HFFc6 (cell line): ENCODE measurements around the gene EDEM3. TPM values are rescaled to one million over a fixed set of nuclear protein-coding genes. Genes with fewer than 3 reads are reported as not detected.

Experiments
- DNase-seq: peaks from one replicate; pipeline ENCODE4 v3.0.0-alpha.2; 2018
- H3K27ac Mint-ChIP-seq: 2 replicates; pipeline ENCODE4 v1.8.0; 2020; ENCODE audit warnings: mild to moderate bottlenecking, mixed read lengths
- H3K27me3 Mint-ChIP-seq: 2 replicates; pipeline ENCODE4 v1.8.0; 2021; ENCODE audit warnings: mild to moderate bottlenecking, moderate library complexity, mixed read lengths; ENCODE audit not compliant: insufficient read depth
- H3K36me3 Mint-ChIP-seq: 2 replicates; pipeline ENCODE4 v1.8.0; 2021; ENCODE audit warnings: low read depth, mixed read lengths
- H3K4me1 Mint-ChIP-seq: 2 replicates; pipeline ENCODE4 v1.8.0; 2020; ENCODE audit warnings: low read depth, mixed read lengths
- H3K4me3 Mint-ChIP-seq: 2 replicates; pipeline ENCODE4 v1.8.0; 2020; ENCODE audit warnings: mild to moderate bottlenecking, moderate library complexity, mixed read lengths
- H3K9me3 Mint-ChIP-seq: 2 replicates; pipeline ENCODE4 v1.8.0; 2020; ENCODE audit warnings: mild to moderate bottlenecking, mixed read lengths
- total RNA-seq, 6 experiments: library from RNA; stranded (reverse); fragmentation: NEBNext Ultra II Directional; extraction: Animal tissue kit (Norgen Biotek cat#: 25700); gene quantifications; 2 replicates in 1 of 6; 3 replicates in 5 of 6; pipeline ENCODE4 v1.2.3, GENCODE V29; 2021
- TF ChIP-seq, protein P1 (sequence below): fragments of 200-600 bp; sonication (generic); IDR thresholded peaks from 2 replicates; pipeline ENCODE4 v1.5.0; 2021; ENCODE audit warnings: antibody characterized with exemption, mild to moderate bottlenecking

The EDEM3 gene
- total RNA-seq, 6 experiments from 2014 or later = 29.9 to 38.6 (median 32.3) TPM

DNA sequence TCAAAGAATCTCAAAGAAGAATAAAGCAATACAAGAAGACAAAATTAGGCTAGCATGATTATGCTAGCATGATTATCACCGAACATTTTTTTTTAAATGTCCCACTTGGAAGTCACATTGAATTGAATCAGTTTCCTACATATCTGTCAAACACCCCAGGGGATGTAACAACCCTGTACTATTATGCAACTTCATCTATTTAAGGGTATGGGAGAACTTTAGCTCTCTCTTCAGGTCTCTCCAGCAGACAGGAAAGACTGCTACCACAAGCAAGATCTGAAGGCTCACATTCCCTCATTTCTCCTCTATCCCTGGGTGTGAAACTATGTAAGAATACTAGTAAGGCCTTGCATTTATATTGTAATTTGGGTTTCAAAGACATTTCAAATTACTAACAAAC is 52.8 kb downstream of the EDEM3 start:
- no peak for DNase-seq
- Mint-ChIP-seq H3K27ac (no peak overlapping the region), H3K36me3 (peaks cover 11% of the 10 kb centered on the region), H3K27me3 (no peaks in the 10 kb centered on the region), H3K4me3 (no peak overlapping the region), H3K9me3 (no peaks in the 10 kb centered on the region), H3K4me1 (no peaks in the 10 kb centered on the region)
- TF ChIP-seq, protein P1, sequence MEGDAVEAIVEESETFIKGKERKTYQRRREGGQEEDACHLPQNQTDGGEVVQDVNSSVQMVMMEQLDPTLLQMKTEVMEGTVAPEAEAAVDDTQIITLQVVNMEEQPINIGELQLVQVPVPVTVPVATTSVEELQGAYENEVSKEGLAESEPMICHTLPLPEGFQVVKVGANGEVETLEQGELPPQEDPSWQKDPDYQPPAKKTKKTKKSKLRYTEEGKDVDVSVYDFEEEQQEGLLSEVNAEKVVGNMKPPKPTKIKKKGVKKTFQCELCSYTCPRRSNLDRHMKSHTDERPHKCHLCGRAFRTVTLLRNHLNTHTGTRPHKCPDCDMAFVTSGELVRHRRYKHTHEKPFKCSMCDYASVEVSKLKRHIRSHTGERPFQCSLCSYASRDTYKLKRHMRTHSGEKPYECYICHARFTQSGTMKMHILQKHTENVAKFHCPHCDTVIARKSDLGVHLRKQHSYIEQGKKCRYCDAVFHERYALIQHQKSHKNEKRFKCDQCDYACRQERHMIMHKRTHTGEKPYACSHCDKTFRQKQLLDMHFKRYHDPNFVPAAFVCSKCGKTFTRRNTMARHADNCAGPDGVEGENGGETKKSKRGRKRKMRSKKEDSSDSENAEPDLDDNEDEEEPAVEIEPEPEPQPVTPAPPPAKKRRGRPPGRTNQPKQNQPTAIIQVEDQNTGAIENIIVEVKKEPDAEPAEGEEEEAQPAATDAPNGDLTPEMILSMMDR = no peak

DNA sequence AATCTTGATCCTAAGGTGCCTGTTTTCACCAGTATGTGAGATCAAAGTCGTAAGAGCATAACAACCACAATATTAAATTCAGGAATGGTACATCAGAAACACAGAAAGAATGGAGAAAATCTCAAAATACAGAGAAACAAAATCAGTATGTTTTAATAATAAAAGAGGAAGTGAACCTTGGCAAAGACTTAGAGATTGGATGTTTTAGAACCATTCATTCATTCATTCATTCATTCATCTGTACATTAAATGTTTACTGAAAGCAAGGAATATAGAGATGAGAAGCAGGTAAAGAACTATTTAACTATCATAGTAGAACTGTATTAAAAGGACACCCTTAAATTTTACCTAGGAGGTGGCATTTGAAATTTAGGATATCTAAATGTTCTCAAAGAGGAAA is 55.7 kb downstream of the EDEM3 start:
- Mint-ChIP-seq H3K4me1 (peaks cover 10% of the 10 kb centered on the region), H3K27ac (no peak overlapping the region), H3K4me3 (no peak overlapping the region), H3K9me3 (no peaks in the 10 kb centered on the region), H3K27me3 (no peaks in the 10 kb centered on the region), H3K36me3 (peaks cover 5% of the 10 kb centered on the region)
- DNase-seq = no peak
- TF ChIP-seq, protein P1 = no peak

DNA sequence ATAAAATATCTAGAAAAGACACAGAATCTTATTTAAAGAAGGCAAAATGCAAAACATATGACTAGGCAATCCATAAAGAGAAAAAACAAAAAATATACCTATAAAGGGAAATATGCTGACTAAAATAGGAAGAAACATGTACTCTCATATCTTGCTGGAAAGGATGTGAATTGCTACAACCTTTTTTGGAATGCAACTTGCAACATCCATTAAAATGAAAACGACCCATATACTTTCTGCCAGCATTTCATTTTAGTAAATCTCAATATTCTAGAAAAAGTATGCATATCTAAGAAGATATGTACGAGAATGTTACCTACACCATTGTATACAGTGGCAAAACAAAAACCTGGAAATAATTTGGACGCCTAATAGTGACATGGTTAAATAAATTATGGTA is 56.6 kb downstream of the EDEM3 start:
- no peak overlapping the region for H3K27ac Mint-ChIP-seq
- TF ChIP-seq, protein P1 = no peak
- DNase-seq = no peak
- no peaks in the 10 kb centered on the region for H3K9me3 Mint-ChIP-seq
- no peak overlapping the region for H3K4me3 Mint-ChIP-seq
- no peaks in the 10 kb centered on the region for H3K27me3 Mint-ChIP-seq
- peaks cover 5% of the 10 kb centered on the region for H3K36me3 Mint-ChIP-seq
- peaks cover 10% of the 10 kb centered on the region for H3K4me1 Mint-ChIP-seq

DNA sequence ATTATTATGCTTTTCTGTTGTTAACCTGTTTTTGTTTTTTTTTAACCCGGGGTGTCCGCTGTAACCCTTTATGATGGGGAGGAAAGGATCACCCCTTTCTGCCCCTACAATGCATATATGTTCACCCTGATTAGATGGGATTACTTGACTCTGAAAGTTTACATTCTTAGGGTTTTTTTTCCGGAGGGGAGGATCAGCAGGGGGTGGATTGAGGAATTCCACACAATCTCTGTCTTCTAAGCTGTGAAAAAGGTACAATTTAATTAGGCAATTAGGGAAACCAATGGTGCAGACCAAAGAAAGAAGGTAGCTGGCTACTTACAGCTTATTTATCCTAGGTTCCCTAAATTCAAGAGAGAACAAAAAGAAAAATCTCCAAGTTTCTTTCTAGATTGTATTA is 58.3 kb downstream of the EDEM3 start:
- peaks cover 21% of the 10 kb centered on the region for H3K4me1 Mint-ChIP-seq
- no peaks in the 10 kb centered on the region for H3K36me3 Mint-ChIP-seq
- H3K27ac Mint-ChIP-seq = no peak overlapping the region

DNA sequence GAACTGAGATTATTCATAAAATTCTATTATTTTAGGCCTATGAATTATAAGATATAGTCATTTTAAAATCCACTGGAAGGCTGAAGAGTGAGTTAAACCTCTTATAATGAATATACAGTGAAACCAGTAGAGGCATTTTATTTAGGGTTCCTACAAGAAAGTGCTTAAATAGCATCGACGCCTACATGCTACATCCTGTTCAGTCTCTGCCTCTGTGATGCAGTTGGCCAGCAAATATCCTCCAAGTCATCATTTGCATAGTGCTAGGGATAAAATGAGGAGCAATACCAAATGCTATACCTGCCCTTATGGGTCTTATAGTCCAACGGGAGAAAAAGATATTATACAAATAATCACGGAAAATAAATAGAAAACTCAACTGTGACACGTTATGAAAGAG is 59.6 kb downstream of the EDEM3 start:
- no peak overlapping the region for H3K27ac Mint-ChIP-seq
- no peaks in the 10 kb centered on the region for H3K27me3 Mint-ChIP-seq
- no peak overlapping the region for H3K4me3 Mint-ChIP-seq
- H3K36me3 Mint-ChIP-seq = no peaks in the 10 kb centered on the region
- H3K4me1 Mint-ChIP-seq = peaks cover 22% of the 10 kb centered on the region
- H3K9me3 Mint-ChIP-seq = no peaks in the 10 kb centered on the region
- TF ChIP-seq, protein P1 = no peak
- DNase-seq = no peak

More for the DNA sequence above, 58.3 kb downstream of the EDEM3 start:
- DNase-seq = no peak
- Mint-ChIP-seq H3K4me3 (no peak overlapping the region), H3K9me3 (no peaks in the 10 kb centered on the region), H3K27me3 (no peaks in the 10 kb centered on the region)
- TF ChIP-seq, protein P1 = no peak

DNA sequence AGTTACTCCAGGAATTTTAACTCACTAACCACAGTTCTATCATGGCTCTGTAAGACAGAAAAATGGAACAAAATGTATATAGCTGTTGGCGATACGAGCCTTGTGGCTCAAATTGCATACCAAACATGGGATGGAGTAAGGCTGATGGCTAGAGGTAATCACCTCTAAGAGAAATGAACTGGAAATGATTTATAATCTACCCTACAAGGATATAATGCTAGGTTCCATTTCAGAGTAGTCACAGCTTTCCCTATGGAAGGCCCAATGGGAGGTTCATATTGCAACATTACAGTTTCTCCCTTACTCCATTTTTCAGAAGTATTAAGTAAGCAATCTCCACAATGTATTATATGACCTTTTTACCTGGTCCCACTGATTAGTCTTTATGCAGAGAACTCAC is 61.6 kb downstream of the EDEM3 start:
- no peak overlapping the region for H3K27ac Mint-ChIP-seq
- H3K9me3 Mint-ChIP-seq = no peaks in the 10 kb centered on the region
- H3K36me3 Mint-ChIP-seq = no peaks in the 10 kb centered on the region
- H3K27me3 Mint-ChIP-seq = no peaks in the 10 kb centered on the region; the same call in 1 of the 2 replicates
- no peak overlapping the region for H3K4me3 Mint-ChIP-seq
- TF ChIP-seq, protein P1 = no peak
- peaks cover 22% of the 10 kb centered on the region for H3K4me1 Mint-ChIP-seq
- DNase-seq = no peak
